GM12878 (cell line): ENCODE results near the gene ZNF613. TPM values are rescaled to one million over a fixed set of nuclear protein-coding genes. Genes with fewer than 3 reads are reported as not detected.
"Not testable (repeated sequence)": the region's sequence is repeated elsewhere in the genome, so short reads cannot be mapped to it uniquely, and the experiment has no call there.

Source experiments
- ATAC-seq: fragments of 200-7000 bp; cut with Tn5 transposase; 3 replicates; pipeline ENCODE4 v1.9.1; 2020; ENCODE audit warnings: mild to moderate bottlenecking, moderate library complexity
- BruUV-seq: library from RNA; stranded (reverse); fragments of 400-500 nt; replicated peaks from 2 replicates; lab custom pipeline; 2021; lab: Mats Ljungman, UMichigan
- CTCF ChIA-PET: fragments of 300-600 bp; sonication (Branson Sonifier 250); formaldehyde crosslinking; extraction: SDS; loops from one replicate; lab custom pipeline; 2021; ENCODE audit warnings: inconsistent platforms; lab: Yijun Ruan, JAX
- POLR2A ChIA-PET: fragments of 350-600 bp; formaldehyde crosslinking; extraction: SDS; loops from one replicate; lab custom pipeline; 2021; ENCODE audit warnings: inconsistent platforms; lab: Charles Lee
- RAD21 ChIA-PET: fragments of 300-600 bp; sonication (Branson Sonifier 250); formaldehyde crosslinking; loops from one replicate; lab custom pipeline; 2023; ENCODE audit warnings: antibody characterized with exemption; ENCODE audit not compliant: unreplicated experiment; lab: Charles Lee
- SMC1A ChIA-PET: fragments of 300-600 bp; sonication (Branson Sonifier 250); formaldehyde crosslinking; loops from one replicate; lab custom pipeline; 2023; ENCODE audit not compliant: unreplicated experiment, uncharacterized antibody; lab: Charles Lee
- DNase-seq: peaks from one replicate; pipeline ENCODE4 v3.0.0-alpha.2; 2011; ENCODE audit warnings: low read depth, low spot score
- FAIRE-seq: peaks from 3 replicates; lab custom pipeline; 2011; peaks lifted over from hg19 to GRCh38; lab: Jason Lieb, UNC
- H2AFZ ChIP-seq: 2 replicates; pipeline ENCODE4 v1.6.0; 2011; ENCODE audit warnings: low read depth, low read length, control low read depth; ENCODE audit not compliant: control insufficient read depth
- H3K27ac ChIP-seq: 2 replicates; pipeline ENCODE4 v1.5.1; 2011; ENCODE audit warnings: control low read depth; ENCODE audit not compliant: control insufficient read depth, insufficient read depth
- H3K27me3 ChIP-seq, 2 experiments: replicated peaks in 1 of 2; 2 replicates each; pipeline versions ENCODE4 v1.6.0 to v1.6.1; 2011; ENCODE audit warnings: low read length in 1 of 2; ENCODE audit not compliant: control insufficient read depth in 2 of 2, insufficient read depth in 2 of 2
- H3K36me3 ChIP-seq, 2 experiments: 2 replicates each; pipeline ENCODE4 v1.5.1; 2011; ENCODE audit warnings: low read length in 1 of 2; ENCODE audit not compliant: control insufficient read depth in 2 of 2, insufficient read depth in 2 of 2
- H3K4me1 ChIP-seq: 2 replicates; pipeline ENCODE4 v1.6.1; 2011; ENCODE audit warnings: mild to moderate bottlenecking, low read length, moderate library complexity, mixed read lengths; ENCODE audit not compliant: control insufficient read depth, insufficient read depth
- H3K4me2 ChIP-seq: 2 replicates; pipeline ENCODE4 v1.6.0; 2011; ENCODE audit warnings: control low read depth; ENCODE audit not compliant: control insufficient read depth, insufficient read depth
- H3K4me3 ChIP-seq: fragments of 200-600 bp; sonication (generic); 2 replicates; pipeline ENCODE4 v1.5.1; 2016
- H3K79me2 ChIP-seq: 2 replicates; pipeline ENCODE4 v1.6.0; 2011; ENCODE audit warnings: low read length; ENCODE audit not compliant: control insufficient read depth, insufficient read depth
- H3K9ac ChIP-seq: 2 replicates; pipeline ENCODE4 v1.8.0; 2011; ENCODE audit warnings: low read length, control low read depth, mixed read lengths; ENCODE audit not compliant: control insufficient read depth, insufficient read depth
- H3K9me3 ChIP-seq: replicated peaks from 3 replicates; pipeline ENCODE4 v1.5.1; 2011; ENCODE audit warnings: mild to moderate bottlenecking, low read length; ENCODE audit not compliant: control insufficient read depth, insufficient read depth
- H4K20me1 ChIP-seq: 2 replicates; pipeline ENCODE4 v1.6.0; 2011; ENCODE audit not compliant: control insufficient read depth, insufficient read depth
- CEBPZ ChIP-seq: fragments of 150-350 bp; IDR thresholded peaks from 2 replicates; pipeline ENCODE4 v1.6.1; 2016; ENCODE audit warnings: low read depth, low read length
- WGBS: methylation state at CpG from one replicate; pipeline ENCODE4 v1.1.6; 2016; ENCODE audit warnings: low lambda C conversion rate; ENCODE audit not compliant: insufficient replicate concordance, insufficient coverage; ENCODE audit errors: missing lambda C conversion rate; 5-methylcytosine and 5-hydroxymethylcytosine counted together
- in situ Hi-C: fragments of 300-500 bp; cut with MboI; formaldehyde crosslinking; loops from 9 replicates; pipeline ENCODE4 v1.14.3; 2018; ENCODE audit warnings: mixed read lengths
- intact Hi-C: fragments of 100-400 bp; cut with micrococcal nuclease; formaldehyde crosslinking; loops from one replicate; pipeline ENCODE4 v1.14.2; 2022; ENCODE audit not compliant: unreplicated experiment
- polyA plus RNA-seq, 11 experiments: library from polyadenylated mRNA; depleted of rRNA in 4 of 11; unstranded in 6 of 11; stranded (reverse) in 5 of 11; fragments of >200 nt; fragmentation: Nextera tagmentation in 4 of 11; fragmentation: Illumina TruSeq in 1 of 11; extraction: Ambion mirVana in 4 of 11; extraction: Trizol in 1 of 11; gene quantifications; 1 replicate in 1 of 11; 2 replicates in 10 of 11; pipeline versions ENCODE4 v1.2.1 to v1.2.3, GENCODE V29; 2011 to 2016; ENCODE audit warnings: inconsistent platforms in 2 of 11, missing spikeins in 2 of 11, low read depth in 1 of 11
- total RNA-seq, 4 experiments: library from RNA; depleted of rRNA in 3 of 4; stranded (reverse); fragments of >200 nt in 3 of 4; fragmentation: Illumina TruSeq in 1 of 4; extraction: Trizol in 1 of 4; gene quantifications; 2 replicates each; pipeline versions ENCODE4 v1.2.1 to v1.2.3, GENCODE V29; 2013 to 2021

Gene ZNF613
- total and polyA plus RNA-seq, 10 of the 15 experiments (the other 5 are each of a cell fraction or from before 2014, with no cell fraction given) = 3.3 to 7.8 (median 5.0) TPM

DNA sequence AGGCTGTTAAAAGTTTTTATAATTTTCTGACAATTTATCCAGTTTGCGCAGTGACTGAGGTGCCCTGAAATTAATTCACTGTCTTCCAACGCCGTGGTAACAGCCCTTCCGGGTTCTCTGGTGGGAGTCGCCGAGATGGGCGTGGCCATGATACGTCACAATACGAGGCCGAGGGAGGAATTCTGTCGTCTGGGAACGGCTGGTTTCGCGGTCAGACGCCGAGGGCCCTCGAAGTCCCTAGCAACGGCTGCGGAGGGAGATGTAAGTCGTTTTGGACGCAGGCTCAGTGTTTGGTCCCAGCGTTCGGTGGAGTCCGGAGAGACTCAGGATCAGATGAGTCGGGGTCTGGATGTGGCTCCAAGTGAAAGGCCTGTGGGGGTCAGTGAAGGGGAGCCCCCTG lies 21.7 kb downstream of the ZNF613 start:
- intact Hi-C loops (no loop called here), in situ Hi-C loops (no loop called here)
- Histone ChIP-seq H3K4me3 (no peak overlapping the region), H3K4me1 (no peaks in the 10 kb centered on the region), H2AFZ (no peak overlapping the region), H3K36me3 (peaks cover 0 to 4% of the 10 kb centered on the region in 2 experiments; a peak in 1 of 4 replicates)
- no TSS peak for BruUV-seq
- ATAC-seq = no peak
- ChIA-PET SMC1A (no interaction called here), RAD21 (no interaction called here)
- no peak for TF ChIP-seq CEBPZ
- TF ChIP-seq, all 136 proteins: peak for 0
- Histone ChIP-seq H3K27ac (no peak overlapping the region), H3K27me3 (no peaks in the 10 kb centered on the region), H4K20me1 (no peaks in the 10 kb centered on the region), H3K79me2 (no peaks in the 10 kb centered on the region), H3K4me2 (no peak overlapping the region), H3K9ac (no peak overlapping the region), H3K9me3 (peaks cover 23% of the 10 kb centered on the region)
- DNase-seq (no peak), FAIRE-seq (no peak)
- CTCF ChIA-PET = no interaction called here
- POLR2A ChIA-PET = no interaction called here
- WGBS = 62% methylated on average over 22 of the region's 25 CpGs

GRCh38 chr19:51957846-51958245 lies 30.6 kb downstream of the ZNF613 start:
- H3K4me2 ChIP-seq, H3K27me3 ChIP-seq, SMC1A ChIA-PET, H4K20me1 ChIP-seq, BruUV-seq, FAIRE-seq, POLR2A ChIA-PET, H3K27ac ChIP-seq, intact Hi-C loops, H3K4me3 ChIP-seq, in situ Hi-C loops, CTCF ChIA-PET, H3K9me3 ChIP-seq, RAD21 ChIA-PET, DNase-seq, H3K9ac ChIP-seq, H3K36me3 ChIP-seq, H3K79me2 ChIP-seq, H2AFZ ChIP-seq, ATAC-seq, H3K4me1 ChIP-seq: not testable (repeated sequence)
- WGBS = 63% methylated on average over 4 of the region's 4 CpGs
